Measurements from ENCODE around the gene ABI1. TPM values are rescaled to one million over a fixed set of nuclear protein-coding genes. Genes with fewer than 3 reads are reported as not detected.
A peak's percentile ranks its signal among the peaks of the same experiment; 100 is the strongest.

The ABI1 gene
- total RNA-seq, 3 donors from 2014 or later (not counting 1 experiment from before 2014, with no cell fraction given): 94.8 to 116 (median 113) TPM

- peaks cover 9% of the 10 kb centered on the region for H3K4me1 ChIP-seq (ENCODE audit: control insufficient read depth, insufficient read depth, low read length)
- 84% methylated on average over 4 of the region's 4 CpGs for WGBS (ENCODE audit: insufficient coverage)
- intact Hi-C loops (cut with micrococcal nuclease): no loop called here
- ATAC-seq (no peak), DNase-seq (no peak)
- no peak overlapping the region for H3K4me3 ChIP-seq (ENCODE audit: low read length)
- Mint-ChIP-seq H3K27ac (no peak overlapping the region), H3K36me3 (no peaks in the 10 kb centered on the region), H3K4me3 (no peak overlapping the region), H3K4me1 (peaks cover 60 to 67% of the 10 kb centered on the region in 2 donors), H3K27me3 (ENCODE audit: low read depth in 2 of 2) (no peaks in the 10 kb centered on the region), H3K9me3 (no peaks in the 10 kb centered on the region)
- peaks cover 4% of the 10 kb centered on the region for H3K36me3 ChIP-seq (ENCODE audit: control insufficient read depth, insufficient read depth, low read length)
- TF ChIP-seq, protein P1, sequence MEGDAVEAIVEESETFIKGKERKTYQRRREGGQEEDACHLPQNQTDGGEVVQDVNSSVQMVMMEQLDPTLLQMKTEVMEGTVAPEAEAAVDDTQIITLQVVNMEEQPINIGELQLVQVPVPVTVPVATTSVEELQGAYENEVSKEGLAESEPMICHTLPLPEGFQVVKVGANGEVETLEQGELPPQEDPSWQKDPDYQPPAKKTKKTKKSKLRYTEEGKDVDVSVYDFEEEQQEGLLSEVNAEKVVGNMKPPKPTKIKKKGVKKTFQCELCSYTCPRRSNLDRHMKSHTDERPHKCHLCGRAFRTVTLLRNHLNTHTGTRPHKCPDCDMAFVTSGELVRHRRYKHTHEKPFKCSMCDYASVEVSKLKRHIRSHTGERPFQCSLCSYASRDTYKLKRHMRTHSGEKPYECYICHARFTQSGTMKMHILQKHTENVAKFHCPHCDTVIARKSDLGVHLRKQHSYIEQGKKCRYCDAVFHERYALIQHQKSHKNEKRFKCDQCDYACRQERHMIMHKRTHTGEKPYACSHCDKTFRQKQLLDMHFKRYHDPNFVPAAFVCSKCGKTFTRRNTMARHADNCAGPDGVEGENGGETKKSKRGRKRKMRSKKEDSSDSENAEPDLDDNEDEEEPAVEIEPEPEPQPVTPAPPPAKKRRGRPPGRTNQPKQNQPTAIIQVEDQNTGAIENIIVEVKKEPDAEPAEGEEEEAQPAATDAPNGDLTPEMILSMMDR (IDR thresholded peaks at IDR 0.05): no peak
- H3K27ac ChIP-seq (ENCODE audit: low read length): no peak overlapping the region
- no peaks in the 10 kb centered on the region for H3K9me3 ChIP-seq (ENCODE audit: control insufficient read depth, insufficient read depth, low read length)
- no peaks in the 10 kb centered on the region for H3K27me3 ChIP-seq (ENCODE audit: control insufficient read depth, insufficient read depth, low read length)
Observed at GRCh38 chr10:26807532-26807931, 53.2 kb downstream of the ABI1 start.

GRCh38 chr10:26806557-26806956 lies 54.2 kb downstream of the ABI1 start:
- H3K27me3 Mint-ChIP-seq (ENCODE audit: low read depth in 2 of 2): no peaks in the 10 kb centered on the region
- H3K9me3 Mint-ChIP-seq: no peaks in the 10 kb centered on the region
- H3K4me1 Mint-ChIP-seq: peaks cover 60 to 68% of the 10 kb centered on the region in 2 donors
- H3K27ac Mint-ChIP-seq: peak overlapping the region; percentile 47 to 73
- intact Hi-C loops (cut with micrococcal nuclease): no loop called here
- H3K4me3 Mint-ChIP-seq: peak overlapping the region; percentile 63
- H3K9me3 ChIP-seq (ENCODE audit: control insufficient read depth, insufficient read depth, low read length): no peaks in the 10 kb centered on the region
- no peaks in the 10 kb centered on the region for H3K36me3 Mint-ChIP-seq
- no peak for ATAC-seq
- H3K27ac ChIP-seq (ENCODE audit: low read length): no peak overlapping the region
- no peak overlapping the region for H3K4me3 ChIP-seq (ENCODE audit: low read length)
- H3K4me1 ChIP-seq (ENCODE audit: control insufficient read depth, insufficient read depth, low read length): peaks cover 9% of the 10 kb centered on the region
- WGBS (ENCODE audit: insufficient coverage): 53% methylated on average over 1 of the region's 1 CpG
- H3K27me3 ChIP-seq (ENCODE audit: control insufficient read depth, insufficient read depth, low read length): no peaks in the 10 kb centered on the region
- no peak for DNase-seq
- TF ChIP-seq, protein P1 (IDR thresholded peaks at IDR 0.05): no peak
- H3K36me3 ChIP-seq (ENCODE audit: control insufficient read depth, insufficient read depth, low read length): peaks cover 4% of the 10 kb centered on the region

DNA sequence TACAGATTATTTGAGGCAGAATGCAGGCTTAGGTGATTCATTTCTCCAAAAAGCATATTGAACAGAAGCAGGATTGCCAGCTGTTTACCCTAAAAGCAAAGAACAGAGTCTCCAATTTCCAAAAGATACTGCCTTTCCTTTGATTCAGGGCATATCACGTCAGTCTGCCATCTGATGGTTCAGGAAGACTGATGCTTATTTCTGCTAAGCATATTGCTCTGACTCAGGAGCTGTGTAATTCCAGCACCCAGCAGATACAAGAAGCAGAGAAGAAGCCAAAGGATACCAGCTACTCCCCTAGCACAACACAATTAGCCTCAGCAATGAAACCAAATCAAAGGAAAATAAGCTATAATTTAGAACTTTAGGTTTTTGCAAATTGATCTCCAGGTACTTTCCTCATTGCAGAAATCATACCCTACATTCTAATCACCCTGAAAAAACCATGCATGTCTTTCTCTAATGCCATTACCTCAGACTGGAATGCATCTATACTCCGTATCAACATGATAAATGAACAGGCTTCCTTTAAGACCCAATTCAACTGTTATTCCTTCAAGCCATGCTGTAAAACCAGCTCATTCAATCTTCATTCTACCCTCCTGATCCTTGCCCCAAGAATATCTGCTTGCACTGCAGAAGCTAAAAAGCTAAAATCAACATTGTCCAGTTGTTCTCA lies 55.1 kb downstream of the ABI1 start:
- Mint-ChIP-seq H3K36me3 (no peaks in the 10 kb centered on the region), H3K27ac (peak overlapping the region; percentile 47 to 73), H3K4me1 (peaks cover 68 to 77% of the 10 kb centered on the region in 2 donors), H3K27me3 (ENCODE audit: low read depth in 2 of 2) (no peaks in the 10 kb centered on the region), H3K9me3 (no peaks in the 10 kb centered on the region), H3K4me3 (peak overlapping the region; percentile 63)
- WGBS (ENCODE audit: insufficient coverage): 63% methylated on average over 2 of the region's 2 CpGs
- H3K4me3 ChIP-seq (ENCODE audit: low read length): no peak overlapping the region
- TF ChIP-seq, protein P1 (IDR thresholded peaks at IDR 0.05): no peak
- DNase-seq (no peak), ATAC-seq (peak in 1 of 3 donors; percentile 40)
- H3K27me3 ChIP-seq (ENCODE audit: control insufficient read depth, insufficient read depth, low read length): no peaks in the 10 kb centered on the region
- peaks cover 4% of the 10 kb centered on the region for H3K36me3 ChIP-seq (ENCODE audit: control insufficient read depth, insufficient read depth, low read length)
- H3K4me1 ChIP-seq (ENCODE audit: control insufficient read depth, insufficient read depth, low read length): peaks cover 12% of the 10 kb centered on the region
- intact Hi-C loops (cut with micrococcal nuclease): no loop called here
- H3K9me3 ChIP-seq (ENCODE audit: control insufficient read depth, insufficient read depth, low read length): no peaks in the 10 kb centered on the region
- H3K27ac ChIP-seq (ENCODE audit: low read length): no peak overlapping the region

All from natural killer cell (primary cell).